Measurements from ENCODE around the gene GLG1.
A peak's percentile ranks its signal among the peaks of the same experiment; 100 is the strongest.

GLG1 gene

GRCh38 chr16:74625500-74626350 lies 18.8 kb upstream of the GLG1 start:
- peaks cover 100% of the 10 kb centered on the region for H3K36me3 Mint-ChIP-seq (ENCODE audit: low read depth)
- H3K27me3 Mint-ChIP-seq = no peaks in the 10 kb centered on the region
- H3K4me3 Mint-ChIP-seq = no peak overlapping the region
- no peak overlapping the region for H3K27ac Mint-ChIP-seq
- H3K9me3 Mint-ChIP-seq = no peaks in the 10 kb centered on the region
- H3K4me1 Mint-ChIP-seq (ENCODE audit: low read depth) = no peaks in the 10 kb centered on the region
- intact Hi-C loops (cut with micrococcal nuclease) = no loop called here

GRCh38 chr16:74623839-74624235 lies 16.9 kb upstream of the GLG1 start:
- intact Hi-C loops (cut with micrococcal nuclease) = loop anchor here (5.0 kb wide), 1 partner anchor 127 kb away; no protein-coding TSS in a partner anchor
- H3K36me3 Mint-ChIP-seq (ENCODE audit: low read depth) = peaks cover 98% of the 10 kb centered on the region
- H3K4me3 Mint-ChIP-seq = no peak overlapping the region
- H3K27ac Mint-ChIP-seq = no peak overlapping the region
- H3K27me3 Mint-ChIP-seq = no peaks in the 10 kb centered on the region
- H3K9me3 Mint-ChIP-seq = no peaks in the 10 kb centered on the region
- H3K4me1 Mint-ChIP-seq (ENCODE audit: low read depth) = no peaks in the 10 kb centered on the region

- intact Hi-C loops (cut with micrococcal nuclease) = loop anchor here (5.0 kb wide), 1 partner anchor 126 kb away; no protein-coding TSS in a partner anchor
- peaks cover 96% of the 10 kb centered on the region for H3K36me3 Mint-ChIP-seq (ENCODE audit: low read depth)
- H3K9me3 Mint-ChIP-seq = no peaks in the 10 kb centered on the region
Observed at GRCh38 chr16:74623214-74623838, 16.4 kb upstream of the GLG1 start.

GRCh38 chr16:74622005-74622404 lies 15.1 kb upstream of the GLG1 start:
- Mint-ChIP-seq H3K36me3 (ENCODE audit: low read depth) (peaks cover 89% of the 10 kb centered on the region), H3K9me3 (no peaks in the 10 kb centered on the region), H3K27ac (no peak overlapping the region), H3K4me3 (no peak overlapping the region), H3K27me3 (no peaks in the 10 kb centered on the region), H3K4me1 (ENCODE audit: low read depth) (no peaks in the 10 kb centered on the region)
- intact Hi-C loops (cut with micrococcal nuclease) = loop anchor here (5.0 kb wide), 1 partner anchor 125 kb away; no protein-coding TSS in a partner anchor

More at GRCh38 chr16:74623214-74623838, 16.4 kb upstream of the GLG1 start:
- Mint-ChIP-seq H3K4me1 (ENCODE audit: low read depth) (no peaks in the 10 kb centered on the region), H3K27ac (no peak overlapping the region), H3K27me3 (no peaks in the 10 kb centered on the region), H3K4me3 (no peak overlapping the region)

GRCh38 chr16:74617206-74617788 lies 10.4 kb upstream of the GLG1 start:
- intact Hi-C loops (cut with micrococcal nuclease) = no loop called here
- Mint-ChIP-seq H3K27ac (no peak overlapping the region), H3K4me1 (ENCODE audit: low read depth) (peaks cover 5% of the 10 kb centered on the region), H3K27me3 (no peaks in the 10 kb centered on the region), H3K4me3 (no peak overlapping the region), H3K9me3 (no peaks in the 10 kb centered on the region), H3K36me3 (ENCODE audit: low read depth) (peaks cover 57% of the 10 kb centered on the region)

GRCh38 chr16:74611721-74612120 lies 4.8 kb upstream of the GLG1 start:
- Mint-ChIP-seq H3K27me3 (peaks cover 14% of the 10 kb centered on the region), H3K36me3 (ENCODE audit: low read depth) (peaks cover 15% of the 10 kb centered on the region), H3K9me3 (no peaks in the 10 kb centered on the region), H3K4me3 (no peak overlapping the region), H3K4me1 (ENCODE audit: low read depth) (peaks cover 9% of the 10 kb centered on the region), H3K27ac (no peak overlapping the region)
- intact Hi-C loops (cut with micrococcal nuclease) = no loop called here

GRCh38 chr16:74608944-74609343 lies 2.0 kb upstream of the GLG1 start:
- peaks cover 14% of the 10 kb centered on the region for H3K27me3 Mint-ChIP-seq
- no peaks in the 10 kb centered on the region for H3K9me3 Mint-ChIP-seq
- H3K27ac Mint-ChIP-seq = no peak overlapping the region
- intact Hi-C loops (cut with micrococcal nuclease) = loop anchor here (5.0 to 10.0 kb wide), 2 partner anchors 102 to 314 kb away; partner anchors contain the start of gene PSMD7
- peaks cover 23% of the 10 kb centered on the region for H3K4me1 Mint-ChIP-seq (ENCODE audit: low read depth)
- peaks cover 6% of the 10 kb centered on the region for H3K36me3 Mint-ChIP-seq (ENCODE audit: low read depth)
- no peak overlapping the region for H3K4me3 Mint-ChIP-seq

- Mint-ChIP-seq H3K9me3 (no peaks in the 10 kb centered on the region), H3K4me3 (no peak overlapping the region), H3K36me3 (ENCODE audit: low read depth) (peaks cover 6% of the 10 kb centered on the region), H3K4me1 (ENCODE audit: low read depth) (peaks cover 23% of the 10 kb centered on the region), H3K27me3 (peaks cover 14% of the 10 kb centered on the region), H3K27ac (no peak overlapping the region)
- intact Hi-C loops (cut with micrococcal nuclease) = loop anchor here (5.0 to 10.0 kb wide), 2 partner anchors 101 to 314 kb away; partner anchors contain the start of gene PSMD7
Observed at GRCh38 chr16:74608381-74608780, 1.5 kb upstream of the GLG1 start.

- peaks cover 14% of the 10 kb centered on the region for H3K27me3 Mint-ChIP-seq
- no peaks in the 10 kb centered on the region for H3K9me3 Mint-ChIP-seq
- H3K27ac Mint-ChIP-seq = no peak overlapping the region
- intact Hi-C loops (cut with micrococcal nuclease) = loop anchor here (5.0 to 10.0 kb wide), 2 partner anchors 101 to 313 kb away; partner anchors contain the start of gene PSMD7
- peaks cover 6% of the 10 kb centered on the region for H3K36me3 Mint-ChIP-seq (ENCODE audit: low read depth)
- H3K4me3 Mint-ChIP-seq = no peak overlapping the region
- H3K4me1 Mint-ChIP-seq (ENCODE audit: low read depth) = peaks cover 27% of the 10 kb centered on the region
Observed at GRCh38 chr16:74607962-74608356, 1.0 kb upstream of the GLG1 start.

- peaks cover 6% of the 10 kb centered on the region for H3K36me3 Mint-ChIP-seq (ENCODE audit: low read depth)
- H3K27ac Mint-ChIP-seq = peak overlapping the region; percentile 95
- intact Hi-C loops (cut with micrococcal nuclease) = loop anchor here (5.0 to 10.0 kb wide), 2 partner anchors 100 to 313 kb away; partner anchors contain the start of gene PSMD7
- H3K9me3 Mint-ChIP-seq = no peaks in the 10 kb centered on the region
- H3K4me1 Mint-ChIP-seq (ENCODE audit: low read depth) = peaks cover 32% of the 10 kb centered on the region
- peak overlapping the region; percentile 100 for H3K4me3 Mint-ChIP-seq
- peaks cover 14% of the 10 kb centered on the region for H3K27me3 Mint-ChIP-seq
Observed at GRCh38 chr16:74607310-74607961, 522 bp upstream of the GLG1 start.

GRCh38 chr16:74605746-74606520 lies 981 bp downstream of the GLG1 start:
- Mint-ChIP-seq H3K4me1 (ENCODE audit: low read depth) (peaks cover 43% of the 10 kb centered on the region), H3K36me3 (ENCODE audit: low read depth) (peaks cover 6% of the 10 kb centered on the region)

GRCh38 chr16:74605332-74605731 lies 1.6 kb downstream of the GLG1 start:
- Mint-ChIP-seq H3K4me3 (peak overlapping the region; percentile 100), H3K9me3 (no peaks in the 10 kb centered on the region), H3K4me1 (ENCODE audit: low read depth) (peaks cover 49% of the 10 kb centered on the region), H3K27me3 (peaks cover 14% of the 10 kb centered on the region), H3K27ac (no peak overlapping the region), H3K36me3 (ENCODE audit: low read depth) (peaks cover 10% of the 10 kb centered on the region)
- intact Hi-C loops (cut with micrococcal nuclease) = loop anchor here (5.0 to 10.0 kb wide), 2 partner anchors 98 to 311 kb away; partner anchors contain the start of gene PSMD7

More at GRCh38 chr16:74605746-74606520, 981 bp downstream of the GLG1 start:
- Mint-ChIP-seq H3K4me3 (peak overlapping the region; percentile 100), H3K27ac (peak overlapping the region; percentile 95), H3K27me3 (peaks cover 14% of the 10 kb centered on the region), H3K9me3 (no peaks in the 10 kb centered on the region)
- intact Hi-C loops (cut with micrococcal nuclease) = loop anchor here (5.0 to 10.0 kb wide), 2 partner anchors 99 to 311 kb away; partner anchors contain the start of gene PSMD7
